Measurements from ENCODE around the gene CEMP1.
A peak's percentile ranks its signal among the peaks of the same experiment; 100 is the strongest.

Gene CEMP1

DNA sequence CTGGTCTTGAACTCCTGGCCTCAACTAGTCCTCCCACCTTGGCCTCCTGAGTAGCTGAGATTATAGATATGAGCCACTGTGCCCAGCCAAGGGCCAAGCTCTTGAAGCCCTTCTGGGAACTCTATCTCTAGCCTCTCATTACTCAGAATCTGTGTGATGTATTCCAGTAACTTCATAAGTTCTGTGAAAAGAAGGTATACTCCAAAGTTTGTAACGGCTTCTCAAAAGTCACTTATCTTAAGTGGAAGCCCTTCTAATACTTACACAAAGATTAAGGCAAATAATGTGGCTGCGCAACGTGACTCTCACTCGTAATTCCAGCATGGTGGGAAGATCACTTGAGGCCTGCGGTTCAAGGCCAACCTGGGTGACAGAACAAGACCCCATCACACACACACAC, 36.6 kb downstream of the CEMP1 start:
- peak overlapping the region; percentile 76; the same call in 1 of the 2 replicates for H3K27ac ChIP-seq
- TF ChIP-seq, protein P1, sequence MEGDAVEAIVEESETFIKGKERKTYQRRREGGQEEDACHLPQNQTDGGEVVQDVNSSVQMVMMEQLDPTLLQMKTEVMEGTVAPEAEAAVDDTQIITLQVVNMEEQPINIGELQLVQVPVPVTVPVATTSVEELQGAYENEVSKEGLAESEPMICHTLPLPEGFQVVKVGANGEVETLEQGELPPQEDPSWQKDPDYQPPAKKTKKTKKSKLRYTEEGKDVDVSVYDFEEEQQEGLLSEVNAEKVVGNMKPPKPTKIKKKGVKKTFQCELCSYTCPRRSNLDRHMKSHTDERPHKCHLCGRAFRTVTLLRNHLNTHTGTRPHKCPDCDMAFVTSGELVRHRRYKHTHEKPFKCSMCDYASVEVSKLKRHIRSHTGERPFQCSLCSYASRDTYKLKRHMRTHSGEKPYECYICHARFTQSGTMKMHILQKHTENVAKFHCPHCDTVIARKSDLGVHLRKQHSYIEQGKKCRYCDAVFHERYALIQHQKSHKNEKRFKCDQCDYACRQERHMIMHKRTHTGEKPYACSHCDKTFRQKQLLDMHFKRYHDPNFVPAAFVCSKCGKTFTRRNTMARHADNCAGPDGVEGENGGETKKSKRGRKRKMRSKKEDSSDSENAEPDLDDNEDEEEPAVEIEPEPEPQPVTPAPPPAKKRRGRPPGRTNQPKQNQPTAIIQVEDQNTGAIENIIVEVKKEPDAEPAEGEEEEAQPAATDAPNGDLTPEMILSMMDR (IDR thresholded peaks at IDR 0.05) = no peak
- TF ChIP-seq ZFX (IDR thresholded peaks at IDR 0.05; ENCODE audit: borderline replicate concordance) = no peak

DNA sequence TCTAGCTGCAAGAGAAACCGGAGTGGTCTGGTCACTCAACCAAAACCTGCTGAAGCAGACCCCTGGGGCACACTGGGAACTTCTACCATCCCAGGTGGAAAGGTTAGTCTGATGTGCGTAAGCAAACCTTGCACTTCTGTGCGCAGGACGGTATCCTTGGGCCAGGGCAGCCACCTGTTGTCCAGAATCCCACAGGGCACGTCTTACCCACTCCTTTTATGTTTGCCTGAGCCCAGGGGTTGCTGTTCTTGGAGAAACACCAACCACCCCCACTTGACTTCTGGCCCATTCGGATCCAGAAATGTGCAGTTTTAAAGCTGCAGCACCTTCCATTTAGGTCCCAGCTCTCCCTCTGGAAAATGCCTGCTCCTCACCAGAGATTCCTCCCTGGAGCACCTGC, 37.6 kb downstream of the CEMP1 start:
- no peak for TF ChIP-seq ZFX (IDR thresholded peaks at IDR 0.05; ENCODE audit: borderline replicate concordance)
- TF ChIP-seq, protein P1 (IDR thresholded peaks at IDR 0.05) = no peak
- no peak overlapping the region for H3K27ac ChIP-seq

DNA sequence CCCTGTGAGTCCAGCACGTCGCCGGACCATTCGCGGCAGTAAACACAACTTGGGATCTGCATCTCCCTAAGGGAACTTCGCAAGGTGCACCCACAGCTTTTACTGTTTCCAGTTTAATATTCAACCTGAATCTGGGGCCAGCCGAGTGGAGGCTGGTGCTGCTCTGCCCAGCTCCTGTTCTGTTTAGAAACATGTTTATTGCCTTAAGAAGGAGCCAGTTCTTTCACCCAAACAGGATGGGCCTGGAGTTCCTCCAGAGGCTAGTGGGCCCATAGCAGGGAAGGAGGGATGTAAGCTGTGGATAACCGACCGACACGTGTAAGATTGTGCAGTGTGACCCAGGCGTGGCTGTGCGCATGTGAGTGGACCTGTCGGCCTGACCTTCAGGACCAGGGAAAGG, 38.9 kb downstream of the CEMP1 start:
- TF ChIP-seq, protein P1 (IDR thresholded peaks at IDR 0.05) = no peak
- no peak for TF ChIP-seq ZFX (IDR thresholded peaks at IDR 0.05; ENCODE audit: borderline replicate concordance)
- H3K27ac ChIP-seq = no peak overlapping the region

DNA sequence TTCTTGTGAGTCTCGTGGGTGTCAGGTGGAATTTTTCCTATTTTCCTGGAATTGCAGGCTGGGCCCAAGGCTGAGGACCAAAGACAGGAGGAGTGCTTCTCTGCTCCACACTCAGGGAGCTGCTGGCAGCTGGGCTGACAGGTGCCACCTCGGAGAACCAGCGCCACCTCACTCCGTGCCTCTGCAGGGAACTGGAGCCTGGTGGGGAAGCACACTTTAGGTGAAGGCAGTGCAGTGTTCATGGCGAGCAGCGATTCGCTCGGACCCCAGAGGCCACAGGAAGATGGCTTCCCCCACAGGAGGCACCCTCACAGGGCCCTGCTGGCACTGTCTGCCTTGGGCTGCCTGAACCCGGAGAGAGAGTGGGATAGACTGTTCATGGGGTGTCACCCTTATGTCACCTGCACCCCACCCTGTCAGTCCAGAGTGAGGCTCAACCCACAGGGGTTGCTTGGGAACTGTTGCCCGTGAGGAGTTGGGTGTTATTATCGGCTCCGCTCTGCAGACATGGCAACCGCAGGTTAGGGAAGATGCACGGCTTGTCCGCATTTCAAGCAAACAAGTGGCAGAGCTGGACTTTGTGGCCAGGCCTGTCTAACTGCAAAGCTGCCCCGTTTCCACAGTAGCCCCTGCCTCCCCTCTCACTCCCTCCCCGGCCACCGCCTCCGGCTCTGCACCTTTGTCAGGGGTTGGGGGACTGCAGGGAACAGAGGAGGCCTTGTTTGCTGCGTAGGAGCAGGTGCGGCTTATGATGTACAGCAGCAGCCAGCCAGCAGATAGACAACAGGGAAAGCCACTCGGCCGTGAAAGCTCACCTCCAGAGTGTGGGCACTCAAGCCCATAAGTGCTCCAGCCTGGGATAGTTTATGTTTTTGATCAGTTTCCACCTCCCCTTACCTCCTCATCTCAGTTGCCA, 40.8 kb downstream of the CEMP1 start:
- no peak overlapping the region for H3K27ac ChIP-seq
- TF ChIP-seq, protein P1 (IDR thresholded peaks at IDR 0.05) = no peak
- TF ChIP-seq ZFX (IDR thresholded peaks at IDR 0.05; ENCODE audit: borderline replicate concordance) = no peak

DNA sequence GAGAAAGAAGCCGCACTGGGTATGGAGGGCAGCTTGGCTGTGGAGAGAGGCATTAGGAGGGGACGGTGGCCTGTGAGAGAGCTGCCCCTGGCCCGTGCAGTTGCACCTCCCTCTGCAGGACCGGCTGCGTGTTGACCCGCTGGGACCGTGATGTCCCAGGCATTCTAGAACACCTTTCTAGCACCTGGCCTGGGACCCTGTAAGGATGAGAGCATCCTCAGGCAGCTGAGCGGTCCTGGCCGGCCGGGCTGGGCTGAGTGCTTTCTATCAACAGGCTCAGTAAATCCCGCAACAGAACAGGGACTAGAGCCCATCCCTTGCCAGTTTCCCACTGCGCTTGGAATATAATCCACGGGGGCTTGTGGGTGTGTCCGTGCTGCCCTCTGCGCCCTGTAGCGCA, 41.6 kb downstream of the CEMP1 start:
- TF ChIP-seq ZFX (IDR thresholded peaks at IDR 0.05; ENCODE audit: borderline replicate concordance) = no peak
- TF ChIP-seq, protein P1 (IDR thresholded peaks at IDR 0.05) = no peak
- H3K27ac ChIP-seq = no peak overlapping the region

DNA sequence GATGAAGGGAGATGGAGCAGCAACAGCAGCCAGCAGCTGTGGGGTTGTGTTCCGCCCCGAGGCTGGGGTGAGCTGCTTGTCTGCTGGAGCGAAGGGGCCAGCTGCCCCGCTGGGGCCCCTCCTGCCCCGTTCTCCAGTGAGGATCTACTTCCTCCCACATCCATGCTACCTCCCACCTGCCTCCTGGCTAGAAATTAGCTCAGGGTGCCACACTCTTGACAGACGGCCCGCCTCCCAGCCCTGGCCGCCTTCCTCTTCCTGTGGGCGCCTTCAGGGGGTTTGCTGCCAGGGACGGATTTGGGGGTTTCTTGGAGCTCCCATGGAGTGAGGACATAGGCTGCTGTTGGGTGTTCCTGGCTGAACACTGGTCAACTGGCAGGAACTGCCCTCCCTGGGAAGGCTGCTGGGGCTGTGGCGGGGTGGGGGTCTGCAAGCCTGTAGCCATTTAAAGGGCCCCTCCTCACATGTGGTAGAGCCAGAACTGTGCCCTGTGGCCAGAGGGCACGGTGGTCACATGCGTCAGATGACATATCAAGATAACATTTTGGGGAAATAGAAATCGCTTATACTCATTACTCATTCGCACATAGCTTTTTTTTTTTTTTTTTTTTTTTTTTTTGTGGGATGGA, 43.2 kb downstream of the CEMP1 start:
- H3K27ac ChIP-seq = no peak overlapping the region
- TF ChIP-seq ZFX (IDR thresholded peaks at IDR 0.05; ENCODE audit: borderline replicate concordance) = no peak
- TF ChIP-seq, protein P1 (IDR thresholded peaks at IDR 0.05) = no peak

DNA sequence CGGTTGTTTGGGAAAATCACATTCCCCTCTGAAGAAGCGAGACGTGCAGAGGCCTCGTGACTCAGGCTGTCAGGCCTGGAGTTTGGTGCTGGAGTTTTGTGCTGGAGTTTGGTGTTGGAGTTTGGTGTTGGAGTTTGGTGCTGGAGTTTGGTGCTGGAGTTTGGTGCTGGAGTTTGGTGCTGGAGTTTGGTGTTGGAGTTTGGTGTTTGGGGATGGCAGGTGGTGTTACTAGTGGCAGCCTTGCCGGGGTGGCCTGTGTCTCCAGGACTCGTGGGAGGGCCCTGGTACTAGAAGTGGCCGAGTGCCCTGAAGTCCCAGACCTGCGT, 43.7 kb downstream of the CEMP1 start:
- H3K27ac ChIP-seq = no peak overlapping the region
- TF ChIP-seq, protein P1 (IDR thresholded peaks at IDR 0.05) = no peak
- TF ChIP-seq ZFX (IDR thresholded peaks at IDR 0.05; ENCODE audit: borderline replicate concordance) = no peak

Measured in 22Rv1 (cell line).